Stimulated activated CD4-positive, alpha-beta T cell treated with anti-CD3 and anti-CD28 coated beads, Interleukin-1b, Interleukin-23, amount 100 ng/mL, for 4 hours (primary cell): ENCODE measurements around the gene ABCG1.
"Not testable (repeated sequence)": the region's sequence is repeated elsewhere in the genome, so short reads cannot be mapped to it uniquely, and the experiment has no call there.

Experiments
- DNase-seq, 2 donors: peaks; one replicate each; pipeline ENCODE4 v3.0.0-alpha.2; 2020; ENCODE audit warnings: low read depth in 2 of 2

The ABCG1 gene

DNA sequence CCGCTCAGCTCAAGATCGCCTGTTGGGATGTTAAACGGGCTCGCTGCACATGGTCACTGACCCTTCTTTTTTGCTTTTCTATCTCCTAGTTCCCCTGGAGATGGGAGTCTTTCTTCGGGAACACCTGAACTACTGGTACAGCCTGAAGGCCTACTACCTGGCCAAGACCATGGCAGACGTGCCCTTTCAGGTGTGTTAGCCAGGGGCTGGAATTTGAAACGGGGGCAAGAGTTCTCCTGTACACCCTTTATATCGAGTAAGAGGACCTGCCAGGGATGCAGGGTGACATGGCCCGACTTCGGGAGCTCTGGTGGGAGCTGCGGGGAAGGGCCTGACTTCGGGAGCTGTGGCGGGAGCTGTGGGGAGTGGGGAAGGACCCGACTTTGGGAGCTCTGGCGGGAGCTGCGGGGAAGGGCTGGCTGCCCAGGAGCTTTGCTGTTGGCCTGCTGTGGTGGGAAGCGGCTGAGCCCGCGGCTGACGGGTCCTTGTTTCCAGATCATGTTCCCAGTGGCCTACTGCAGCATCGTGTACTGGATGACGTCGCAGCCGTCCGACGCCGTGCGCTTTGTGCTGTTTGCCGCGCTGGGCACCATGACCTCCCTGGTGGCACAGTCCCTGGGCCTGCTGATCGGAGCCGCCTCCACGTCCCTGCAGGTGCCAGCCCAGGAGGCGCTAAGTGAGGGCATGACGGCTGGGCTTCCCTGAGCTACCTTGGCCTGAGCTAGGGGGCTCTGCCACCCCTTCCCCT is 72.2 kb downstream of the ABCG1 start:
- DNase-seq, result no peak

DNA sequence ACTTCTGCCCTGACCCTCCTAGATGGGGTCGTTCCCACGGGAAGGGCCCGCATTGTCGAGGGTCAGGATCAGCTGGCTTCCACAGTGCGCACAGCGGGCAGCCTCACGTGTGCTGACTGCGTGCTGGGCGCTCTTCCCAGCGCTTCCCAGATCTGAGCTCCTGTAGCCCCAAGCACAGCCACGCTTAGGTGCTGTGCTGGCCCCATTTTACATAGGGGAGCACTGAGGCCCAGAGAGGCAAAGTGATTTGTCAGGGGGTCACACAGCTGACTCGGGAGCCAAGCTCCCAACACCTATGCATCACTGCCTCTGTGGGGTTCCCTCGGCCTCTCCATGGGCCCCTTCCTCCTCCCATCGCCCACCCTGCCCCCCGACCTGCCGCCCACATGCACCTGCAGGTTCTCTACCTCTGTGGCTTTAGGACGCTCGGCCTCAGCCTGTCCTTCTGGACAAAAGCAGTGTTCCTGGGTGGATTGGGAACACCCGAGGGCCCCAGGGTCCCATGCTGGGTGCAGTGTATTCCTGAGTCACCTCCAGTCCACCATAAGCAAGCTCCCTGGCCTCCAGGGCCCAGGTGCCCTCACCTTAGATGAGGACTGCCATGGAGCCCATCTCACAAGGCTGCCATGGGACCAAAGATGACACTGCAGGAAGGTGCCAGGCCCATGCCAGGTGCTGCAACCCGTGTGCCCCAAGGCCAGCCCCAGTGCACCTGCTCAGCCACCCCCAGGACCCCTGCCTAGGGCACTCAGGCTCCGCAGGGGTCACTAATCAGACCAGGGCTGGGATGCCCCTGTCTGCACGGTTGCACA is 73.0 kb downstream of the ABCG1 start:
- DNase-seq, result no peak

DNA sequence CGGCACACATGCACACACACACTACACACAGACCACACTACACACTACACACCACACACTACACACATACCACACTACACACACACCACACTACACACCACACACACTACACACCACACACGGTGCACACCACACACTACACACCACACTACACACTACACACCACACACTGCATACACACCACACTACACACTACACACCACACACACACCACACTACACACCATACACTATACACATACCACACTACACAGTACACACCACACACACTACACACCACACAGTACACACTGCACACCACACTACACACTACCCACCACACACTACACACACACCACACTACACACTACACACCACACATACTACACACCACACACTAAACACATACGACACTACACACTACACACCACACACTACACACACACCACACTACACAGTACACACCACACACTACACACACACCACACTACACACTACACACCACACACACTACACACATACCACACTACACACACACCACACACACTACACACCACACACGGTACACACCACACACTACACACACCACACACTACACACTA is 73.7 kb downstream of the ABCG1 start:
- not testable (repeated sequence) for DNase-seq

DNA sequence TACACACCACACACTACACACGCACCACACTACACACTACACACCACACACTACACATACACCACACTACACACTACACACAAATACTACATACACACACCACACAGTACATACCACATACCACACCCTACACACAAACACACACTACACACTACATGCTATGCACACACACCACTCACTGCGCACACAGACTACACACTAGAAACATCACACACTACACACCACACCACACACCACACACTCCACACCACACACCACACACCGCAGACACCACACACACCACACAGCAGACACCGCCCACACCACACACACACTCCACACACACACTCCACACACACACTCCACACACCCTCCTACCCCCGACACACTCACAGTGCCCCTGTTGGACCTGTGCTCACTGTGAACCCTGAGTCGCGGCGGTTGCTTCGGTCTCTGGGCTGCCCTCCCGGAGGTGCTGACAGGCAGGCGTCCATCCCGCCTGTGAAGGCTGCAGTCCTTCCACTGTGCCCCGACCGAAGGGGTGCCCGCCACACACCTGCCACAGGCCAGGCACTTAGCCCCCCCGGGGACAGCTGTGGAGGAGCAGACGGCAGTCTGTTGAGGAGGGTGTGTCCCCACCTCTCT is 74.8 kb downstream of the ABCG1 start:
- DNase-seq, result no peak

DNA sequence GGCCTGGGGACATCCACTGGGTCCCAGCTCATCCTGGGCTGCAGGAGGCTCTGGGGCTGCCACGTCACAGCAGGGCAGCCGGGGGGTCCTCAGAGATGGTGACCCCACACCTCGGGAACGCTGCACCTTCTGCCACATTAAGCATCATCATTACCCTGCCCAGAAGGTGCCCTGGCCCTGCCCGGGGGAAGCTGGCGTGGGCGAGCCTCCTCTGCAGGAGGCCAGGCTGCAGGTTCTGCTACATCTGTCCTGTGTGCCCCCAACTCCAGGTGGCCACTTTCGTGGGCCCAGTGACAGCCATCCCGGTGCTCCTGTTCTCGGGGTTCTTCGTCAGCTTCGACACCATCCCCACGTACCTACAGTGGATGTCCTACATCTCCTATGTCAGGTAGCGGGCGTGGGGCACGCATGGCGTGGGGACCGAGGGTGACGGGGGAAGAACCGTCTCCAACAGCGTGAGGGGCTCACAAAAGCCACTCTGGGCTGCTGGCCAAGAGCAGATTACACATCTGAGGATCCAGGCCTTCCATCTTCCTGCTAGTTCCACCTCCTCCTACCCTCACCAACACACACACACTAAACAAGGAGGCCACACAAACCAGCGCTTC is 75.4 kb downstream of the ABCG1 start:
- no peak for DNase-seq

DNA sequence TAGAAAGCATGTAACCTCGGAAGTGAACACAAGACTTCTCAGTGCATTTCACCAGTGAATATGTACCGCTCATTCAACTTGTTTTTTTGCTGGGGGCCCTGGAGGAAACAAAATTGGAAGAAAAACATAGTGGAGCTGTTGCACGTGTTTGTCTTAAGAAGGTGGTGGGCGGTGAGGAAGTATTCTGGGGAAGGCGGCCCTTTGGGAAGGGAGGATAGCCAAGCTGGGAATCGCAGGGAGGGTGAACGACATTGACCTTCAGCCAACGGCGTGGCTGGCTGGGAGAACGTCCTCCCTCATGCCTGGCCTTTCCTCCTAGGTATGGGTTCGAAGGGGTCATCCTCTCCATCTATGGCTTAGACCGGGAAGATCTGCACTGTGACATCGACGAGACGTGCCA is 76.9 kb downstream of the ABCG1 start:
- no peak for DNase-seq

DNA sequence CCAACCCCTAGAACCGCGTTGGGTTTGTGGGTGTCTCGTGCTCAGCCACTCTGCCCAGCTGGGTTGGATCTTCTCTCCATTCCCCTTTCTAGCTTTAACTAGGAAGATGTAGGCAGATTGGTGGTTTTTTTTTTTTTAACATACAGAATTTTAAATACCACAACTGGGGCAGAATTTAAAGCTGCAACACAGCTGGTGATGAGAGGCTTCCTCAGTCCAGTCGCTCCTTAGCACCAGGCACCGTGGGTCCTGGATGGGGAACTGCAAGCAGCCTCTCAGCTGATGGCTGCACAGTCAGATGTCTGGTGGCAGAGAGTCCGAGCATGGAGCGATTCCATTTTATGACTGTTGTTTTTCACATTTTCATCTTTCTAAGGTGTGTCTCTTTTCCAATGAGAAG is 77.6 kb downstream of the ABCG1 start:
- no peak for DNase-seq

DNA sequence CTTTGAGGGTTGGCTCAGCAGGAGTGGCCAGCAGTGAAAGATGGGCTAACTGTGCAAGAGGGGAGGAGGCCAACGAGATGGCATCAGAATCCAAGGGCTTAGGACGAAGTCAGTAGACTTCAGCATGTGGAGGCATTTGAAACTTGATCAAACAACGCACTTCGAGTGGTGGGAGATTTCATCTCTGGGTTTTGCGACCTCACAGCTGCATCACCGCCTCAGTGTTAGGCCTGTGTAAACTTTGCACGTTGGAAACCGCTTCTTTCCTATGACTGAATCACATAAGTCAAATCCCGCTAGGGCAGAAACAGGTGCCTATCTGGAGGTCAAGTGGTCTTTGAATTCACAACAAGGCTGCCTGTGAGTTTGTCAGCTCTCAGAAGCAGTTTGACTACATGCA is 78.4 kb downstream of the ABCG1 start:
- no peak for DNase-seq

DNA sequence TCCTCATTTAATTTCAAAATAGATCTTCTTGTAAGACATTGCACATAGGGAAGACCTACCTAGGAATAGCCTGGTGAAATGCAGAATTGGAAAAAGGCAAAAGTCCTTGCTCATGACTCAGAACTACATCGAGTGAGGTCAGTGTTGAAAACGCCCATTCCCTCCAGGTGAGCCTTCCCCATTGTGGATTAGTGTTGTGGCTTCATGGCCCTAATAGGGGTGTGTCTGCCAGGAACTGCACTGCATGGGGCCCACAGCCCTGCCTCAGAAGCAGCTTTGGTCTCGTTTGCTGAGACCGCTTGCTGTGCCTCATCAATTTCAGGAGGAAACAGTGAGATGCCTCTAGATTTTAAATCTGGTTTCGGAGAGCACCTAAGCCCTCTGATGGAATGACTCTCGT is 79.3 kb downstream of the ABCG1 start:
- DNase-seq, result no peak

DNA sequence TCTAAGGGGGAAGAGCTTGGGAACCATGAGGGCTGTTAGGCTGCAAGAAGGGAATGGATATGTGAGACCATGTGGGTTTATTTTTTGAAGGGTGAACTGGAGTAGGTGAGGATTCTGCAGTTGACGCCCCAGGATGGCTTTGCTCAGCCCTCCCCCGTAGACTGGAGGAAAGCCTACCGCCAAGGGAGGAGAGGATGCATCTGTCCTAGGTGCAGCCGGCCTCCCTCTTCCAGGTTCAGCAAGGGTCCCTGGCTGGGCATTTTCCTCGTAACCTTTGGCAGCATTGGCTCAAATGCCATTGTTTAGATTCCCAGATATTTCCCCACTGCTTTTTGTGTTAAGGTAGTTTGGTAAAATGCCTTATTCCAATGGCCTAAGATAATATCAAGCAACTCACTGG is 79.7 kb downstream of the ABCG1 start:
- DNase-seq, result no peak

DNA sequence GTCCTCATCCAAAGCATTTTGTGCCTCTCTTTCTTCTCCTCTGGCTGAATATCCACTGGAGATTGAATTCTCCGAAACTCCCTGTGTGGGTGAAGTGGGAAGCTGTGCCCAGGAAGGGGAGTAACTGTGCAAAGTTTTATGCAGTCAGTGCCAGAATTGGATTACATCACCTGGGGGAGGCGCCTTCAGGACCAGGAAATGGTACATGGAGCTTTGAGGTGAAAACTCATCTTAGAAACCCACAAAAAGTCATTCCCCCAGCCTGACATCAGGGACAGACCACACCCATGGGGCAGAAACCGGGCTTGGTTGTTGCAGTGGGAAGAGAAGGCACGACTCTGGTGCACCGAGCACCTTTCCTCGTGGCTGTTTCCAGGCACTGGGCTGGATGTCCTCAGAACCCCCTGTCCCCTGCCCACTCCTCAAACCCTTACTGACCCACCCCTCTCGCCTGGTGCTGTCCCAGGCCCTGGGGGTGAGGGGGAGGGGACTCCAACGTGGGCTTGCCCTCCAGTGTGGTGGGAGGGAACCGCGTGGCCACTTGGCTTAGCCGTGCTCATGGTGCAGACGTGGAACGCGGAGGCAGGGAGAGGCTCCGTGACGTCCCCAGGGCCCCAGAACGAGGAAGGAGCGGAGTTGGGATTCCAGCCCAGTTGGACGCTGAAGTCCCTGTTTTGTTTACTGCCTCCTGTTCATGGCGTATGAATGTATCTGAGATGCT is 80.5 kb downstream of the ABCG1 start:
- DNase-seq, result no peak

DNA sequence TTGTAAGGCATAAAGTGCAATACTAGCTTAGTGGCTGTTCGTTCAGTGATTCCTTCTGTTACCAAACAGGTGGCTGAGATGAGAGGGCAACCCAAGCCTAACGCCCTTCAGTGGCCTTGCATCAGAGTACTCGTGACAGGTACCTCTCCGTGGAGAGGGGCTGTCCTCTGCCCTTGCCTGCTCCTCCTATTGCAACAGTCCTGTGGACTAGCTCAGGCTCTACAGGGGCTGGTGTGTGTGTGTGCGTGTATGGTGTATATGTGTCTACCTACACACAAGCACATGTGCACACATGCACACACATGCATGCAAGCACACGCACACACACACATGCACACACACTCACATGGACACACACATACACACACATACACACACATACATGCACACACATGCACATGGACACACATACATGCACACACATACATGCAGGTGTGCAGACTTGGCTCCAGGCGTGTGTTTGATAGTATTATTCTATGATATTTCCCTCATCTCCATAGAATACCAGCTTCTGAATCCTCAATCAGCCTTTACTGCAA is 81.2 kb downstream of the ABCG1 start:
- DNase-seq, result no peak

DNA sequence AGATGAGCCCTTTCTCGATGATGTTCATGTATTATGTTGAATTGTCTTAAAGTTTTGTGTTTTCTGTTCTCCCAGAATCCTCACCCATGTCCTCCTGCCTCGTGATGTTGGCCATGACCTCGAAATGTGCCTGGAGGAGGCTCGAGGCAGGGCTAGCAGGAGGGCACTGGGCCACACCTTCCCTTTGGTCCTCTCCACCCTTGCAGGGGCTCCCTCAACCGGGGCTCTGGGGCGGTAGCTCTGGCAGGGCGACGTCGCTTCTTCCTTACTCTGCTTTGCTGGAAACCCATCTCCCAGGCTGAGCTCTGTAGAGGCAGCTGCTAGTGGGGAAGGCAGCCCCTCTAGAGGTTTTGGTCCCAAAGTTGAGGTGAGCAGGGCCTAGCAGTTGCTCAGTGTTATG is 82.0 kb downstream of the ABCG1 start:
- DNase-seq, result no peak

DNA sequence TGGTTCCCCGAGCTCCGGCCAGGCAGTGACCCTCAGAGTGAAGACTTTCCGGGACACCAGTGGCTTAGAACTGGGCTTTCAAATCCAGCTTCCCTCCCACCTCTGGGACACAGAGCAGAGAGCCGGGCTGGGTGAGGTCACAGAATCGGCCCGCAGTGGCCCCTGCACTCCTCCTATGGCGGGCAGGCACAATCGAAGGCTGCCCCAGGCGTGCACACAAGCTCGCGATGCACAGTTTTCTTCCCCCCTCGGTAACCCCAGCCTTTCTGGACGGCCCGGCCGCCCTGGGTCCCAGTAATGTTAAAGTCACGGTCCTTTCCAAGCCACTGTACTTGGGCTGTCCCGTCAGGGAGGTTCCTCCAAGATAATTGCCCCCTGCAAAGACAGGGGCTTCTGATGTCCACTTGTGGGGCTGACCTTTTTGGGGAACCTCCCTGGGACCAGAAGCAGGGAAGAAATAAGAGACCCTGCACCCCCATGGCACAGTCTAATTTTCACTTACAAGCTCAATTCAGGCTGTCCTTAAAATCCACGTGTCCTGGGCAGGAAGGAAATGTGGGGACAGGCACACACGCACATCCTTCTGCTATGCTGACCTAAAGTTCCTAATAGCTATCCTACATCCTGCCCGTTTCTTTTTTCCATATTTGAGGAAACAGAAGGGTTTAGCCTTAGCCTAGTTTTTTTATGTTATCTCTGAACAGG is 82.6 kb downstream of the ABCG1 start:
- DNase-seq, result no peak

DNA sequence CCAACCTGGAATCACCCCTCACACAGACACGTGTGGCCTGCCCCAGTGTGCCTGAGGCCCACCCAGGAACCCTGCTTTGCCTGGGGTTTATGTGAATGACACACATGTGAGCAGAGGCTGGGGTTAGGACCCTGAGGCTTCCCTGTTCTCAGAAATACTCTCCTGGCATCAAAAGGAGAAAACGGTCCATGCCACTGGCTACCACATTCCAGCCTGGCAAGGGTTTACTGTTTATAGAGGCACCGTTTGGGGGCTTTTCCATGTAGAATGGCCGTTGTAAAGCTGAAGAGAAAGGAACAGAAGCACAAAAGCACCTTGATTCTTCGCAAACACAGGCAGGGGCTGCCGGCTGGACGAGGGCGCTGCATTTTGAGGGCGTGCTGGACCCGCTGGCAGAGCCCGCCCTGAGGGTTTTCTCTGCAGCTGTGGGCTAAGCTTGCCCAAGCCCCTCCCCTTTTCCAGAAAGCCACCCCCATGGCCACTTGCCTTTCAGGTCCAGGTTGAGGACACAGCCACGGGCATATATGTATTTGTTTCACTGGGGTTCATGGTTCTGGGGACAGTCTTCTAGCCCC is 83.2 kb downstream of the ABCG1 start:
- no peak for DNase-seq

DNA sequence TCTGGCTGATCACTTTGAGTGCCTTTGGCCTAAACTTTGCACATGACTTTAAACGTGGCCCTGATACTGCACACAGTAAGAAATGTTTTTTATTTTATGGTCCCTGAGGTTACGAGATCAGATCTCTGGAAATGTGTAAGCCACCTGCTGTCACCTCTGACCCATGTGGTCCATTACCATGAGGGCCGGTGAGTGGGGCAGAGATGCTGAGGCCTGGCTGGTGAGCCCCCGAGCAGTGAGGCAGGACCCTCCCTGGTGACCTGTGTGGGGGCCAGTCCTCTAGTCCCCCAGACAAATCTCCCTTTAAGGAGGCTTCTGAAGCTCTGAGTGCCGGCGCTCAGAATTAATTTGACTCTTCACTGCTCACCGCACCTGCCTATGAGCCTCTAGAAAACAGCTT is 83.9 kb downstream of the ABCG1 start:
- DNase-seq, result no peak

DNA sequence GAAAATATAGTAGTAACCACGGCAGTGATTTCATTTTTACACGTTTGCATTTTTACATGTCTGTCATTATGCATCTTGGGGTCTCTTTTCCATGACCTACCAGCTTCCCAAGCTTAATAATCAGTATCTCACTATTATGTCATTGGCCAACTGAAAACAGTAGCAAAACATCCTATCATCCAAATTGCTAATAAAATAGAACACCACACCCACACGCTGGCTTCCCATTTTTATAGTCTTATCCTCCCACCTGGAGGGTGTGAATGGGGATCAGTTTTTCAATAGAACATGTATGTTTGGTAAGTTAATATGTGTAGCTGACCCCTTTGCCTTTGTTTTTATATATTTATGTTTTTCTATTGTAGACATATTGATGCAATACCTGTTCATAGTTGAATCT is 84.5 kb downstream of the ABCG1 start:
- DNase-seq, result no peak

DNA sequence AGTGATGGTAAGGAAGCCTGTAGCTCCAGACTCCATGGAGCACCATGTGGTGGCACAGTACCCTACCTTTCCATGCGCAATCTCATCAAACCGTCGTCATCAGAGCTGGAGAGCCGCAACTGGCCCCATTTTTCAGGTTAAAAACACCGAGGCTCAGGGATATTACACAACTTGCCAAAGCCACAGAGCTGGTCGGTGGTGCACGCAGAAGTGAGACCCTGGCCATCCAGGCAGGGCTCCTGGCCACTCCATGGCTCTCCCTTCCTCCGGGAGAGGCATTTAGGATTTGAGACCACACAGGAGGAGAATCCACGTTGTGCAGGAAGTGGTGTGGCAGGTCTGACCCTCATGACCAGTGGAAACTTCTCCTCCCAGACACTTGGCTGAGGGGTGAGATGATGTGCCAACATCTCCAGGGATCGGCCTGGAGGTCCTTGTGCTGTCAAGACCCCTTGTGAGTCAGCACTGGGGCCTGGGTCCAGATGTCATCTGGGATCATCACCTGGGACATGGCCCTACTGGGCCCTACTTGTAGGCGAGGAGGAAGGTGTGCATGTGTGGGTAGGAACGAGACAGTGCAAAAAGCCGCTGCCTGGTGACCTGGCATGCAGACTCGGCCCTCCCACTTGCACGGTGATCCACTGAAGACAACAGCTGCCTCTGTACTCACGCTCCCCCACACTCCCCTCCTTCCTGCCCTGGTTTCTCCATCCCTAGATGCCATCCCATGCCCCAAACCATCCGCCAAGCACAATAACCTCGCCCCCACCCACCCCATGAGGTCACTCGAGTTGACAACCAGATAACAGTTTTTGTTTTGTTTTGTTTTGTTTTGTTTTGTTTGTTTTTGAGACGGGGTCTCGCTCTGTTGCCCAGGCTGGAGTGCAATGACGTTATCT is 85.9 kb downstream of the ABCG1 start:
- no peak for DNase-seq

DNA sequence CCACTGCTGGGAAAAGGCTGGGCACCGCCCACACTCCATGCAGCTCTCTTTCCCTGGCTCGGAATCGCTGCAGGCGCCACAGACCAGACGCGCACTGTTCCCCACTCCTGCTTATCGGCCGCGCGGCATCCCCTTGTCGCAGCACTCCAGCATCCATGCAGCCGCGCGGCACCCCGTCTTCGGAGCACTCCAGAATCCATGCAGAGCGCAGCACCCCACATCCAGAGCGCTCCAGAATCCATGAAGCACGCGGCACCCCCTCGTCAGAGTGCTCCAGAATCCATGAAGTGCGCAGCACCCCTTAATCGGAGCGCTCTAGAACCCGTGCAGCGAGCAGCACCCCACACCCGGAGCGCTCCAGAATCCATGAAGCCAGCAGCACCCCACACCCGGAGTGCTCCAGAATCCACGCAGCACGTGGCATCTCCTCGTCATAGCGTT is 86.8 kb downstream of the ABCG1 start:
- DNase-seq, result no peak
